GM21515 (cell line): ENCODE results near the gene IGF2BP1.
"Not testable (repeated sequence)": the region's sequence is repeated elsewhere in the genome, so short reads cannot be mapped to it uniquely, and the experiment has no call there.

Experiments used
- ATAC-seq: cut with Tn5 transposase; IDR thresholded peaks from one replicate; pipeline ENCODE4 v1.9.1; 2021; ENCODE audit not compliant: unreplicated experiment

IGF2BP1 gene

GRCh38 chr17:48995304-48995973 lies 1.7 kb upstream of the IGF2BP1 start:
- no peak for ATAC-seq

GRCh38 chr17:48995974-48996721 lies 1.0 kb upstream of the IGF2BP1 start:
- ATAC-seq = no peak

GRCh38 chr17:48996722-48997102 lies 473 bp upstream of the IGF2BP1 start:
- no peak for ATAC-seq

- ATAC-seq = no peak
Observed at GRCh38 chr17:48997827-48998586, 822 bp downstream of the IGF2BP1 start.

GRCh38 chr17:48998587-48999440 lies 1.6 kb downstream of the IGF2BP1 start:
- ATAC-seq = no peak

- no peak for ATAC-seq
Observed at GRCh38 chr17:49000943-49001342, 3.8 kb downstream of the IGF2BP1 start.

GRCh38 chr17:49001671-49002070 lies 4.5 kb downstream of the IGF2BP1 start:
- ATAC-seq = no peak

GRCh38 chr17:49002331-49002730 lies 5.1 kb downstream of the IGF2BP1 start:
- no peak for ATAC-seq

- no peak for ATAC-seq
Observed at GRCh38 chr17:49002766-49003165, 5.6 kb downstream of the IGF2BP1 start.

- ATAC-seq = no peak
Observed at GRCh38 chr17:49003557-49004511, 6.6 kb downstream of the IGF2BP1 start.

GRCh38 chr17:49005140-49005539 lies 8.0 kb downstream of the IGF2BP1 start:
- no peak for ATAC-seq

GRCh38 chr17:49008908-49009307 lies 11.7 kb downstream of the IGF2BP1 start:
- not testable (repeated sequence) for ATAC-seq

GRCh38 chr17:49012769-49013255 lies 15.6 kb downstream of the IGF2BP1 start:
- ATAC-seq = no peak

- no peak for ATAC-seq
Observed at GRCh38 chr17:49013311-49014213, 16.4 kb downstream of the IGF2BP1 start.

- no peak for ATAC-seq
Observed at GRCh38 chr17:49015179-49015923, 18.2 kb downstream of the IGF2BP1 start.

GRCh38 chr17:49015924-49016774 lies 19.0 kb downstream of the IGF2BP1 start:
- no peak for ATAC-seq
